ENCODE data around the gene TMEM144.

Gene TMEM144

DNA sequence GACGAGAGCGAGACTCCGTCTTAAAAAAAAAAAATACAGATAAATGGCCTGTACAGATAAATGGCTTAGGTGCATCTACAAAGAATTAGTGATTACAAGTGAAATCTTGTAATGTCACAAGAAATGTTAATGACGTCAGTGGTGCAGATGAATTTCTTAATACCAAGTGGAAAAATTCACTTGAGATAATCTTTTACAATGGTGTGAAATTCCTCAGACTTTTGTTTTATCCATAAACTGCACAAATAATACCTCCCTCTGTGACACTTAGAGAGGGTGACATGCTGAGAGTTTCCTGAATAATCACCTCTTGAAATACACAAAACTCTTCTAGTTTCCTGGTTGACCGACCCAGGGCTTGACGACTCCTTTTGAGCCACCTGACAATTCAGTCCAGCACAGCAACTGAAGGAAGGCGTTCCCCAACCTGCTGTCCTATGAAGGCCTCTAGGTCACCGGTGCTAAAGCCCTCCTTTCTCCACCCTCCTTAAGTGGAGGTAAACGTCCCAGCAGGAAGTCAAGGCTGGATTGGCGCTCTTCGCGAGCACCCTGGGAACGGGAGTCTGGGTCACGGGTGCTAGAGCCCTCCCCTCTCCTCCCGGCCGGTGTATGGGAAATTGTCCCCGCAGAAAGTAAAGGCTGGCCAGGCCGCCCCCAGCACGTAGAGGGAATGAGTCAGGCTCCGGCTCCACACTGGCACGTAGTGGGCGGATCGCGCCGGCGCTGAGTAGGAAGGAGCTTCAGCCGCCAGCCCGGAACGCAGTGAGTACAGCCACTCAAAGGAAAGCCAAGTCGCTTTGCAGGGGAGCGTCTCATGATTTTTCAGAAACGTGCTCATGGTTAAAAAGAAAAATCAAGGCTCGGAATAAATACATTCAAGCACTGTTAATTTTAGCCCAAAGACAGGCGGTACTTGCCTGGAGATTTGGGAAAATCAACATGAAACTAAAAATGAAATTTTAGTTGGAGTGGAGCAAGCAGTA is at the start of gene TMEM144:
Gene TMEM144, plus strand, starts transcription at position 662 of the 983 bp plus-strand sequence. CDS start 2,182 bp downstream, outside the sequence.
- peak within 1 kb of the TSS; percentile 43 for H3K4me3 ChIP-seq (ENCODE audit: low read depth, low read length)
- no peak for TF ChIP-seq CTCF (IDR thresholded peaks at IDR 0.05; ENCODE audit: borderline replicate concordance, insufficient read depth, low read depth, low read length)

- no peak overlapping the region for H3K4me3 ChIP-seq (ENCODE audit: low read depth, low read length)
- no peak for TF ChIP-seq CTCF (IDR thresholded peaks at IDR 0.05; ENCODE audit: borderline replicate concordance, insufficient read depth, low read depth, low read length)
These were observed 48.5 kb upstream of the TMEM144 start for GRCh38 chr4:158161551-158162354.

- no peak overlapping the region for H3K4me3 ChIP-seq (ENCODE audit: low read depth, low read length)
- TF ChIP-seq CTCF (IDR thresholded peaks at IDR 0.05; ENCODE audit: borderline replicate concordance, insufficient read depth, low read depth, low read length), result no peak
These were observed 47.7 kb upstream of the TMEM144 start for GRCh38 chr4:158162631-158163030.

- TF ChIP-seq CTCF (IDR thresholded peaks at IDR 0.05; ENCODE audit: borderline replicate concordance, insufficient read depth, low read depth, low read length), result no peak
- no peak overlapping the region for H3K4me3 ChIP-seq (ENCODE audit: low read depth, low read length)
These were observed 46.1 kb upstream of the TMEM144 start for GRCh38 chr4:158163941-158164767.

DNA sequence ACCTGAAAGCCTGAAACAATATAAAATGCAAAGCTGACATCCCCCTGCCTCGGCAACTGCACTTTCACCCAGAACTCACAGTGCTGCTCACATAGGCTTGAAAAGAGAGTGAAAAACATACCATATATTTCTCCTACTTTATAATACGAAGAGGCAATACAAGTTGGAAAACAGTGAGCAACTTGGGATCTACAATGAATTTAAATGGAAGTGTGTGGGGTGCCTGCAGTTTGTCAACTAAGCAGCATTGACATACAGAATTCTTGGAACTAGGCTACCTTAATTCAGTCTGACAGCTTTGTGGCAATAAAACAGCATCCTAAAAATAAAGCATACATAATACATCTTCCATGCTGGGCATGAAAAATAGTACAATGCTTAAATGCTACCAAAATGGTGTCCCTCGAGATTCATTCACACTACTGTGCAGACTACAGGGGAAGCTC is 45.5 kb upstream of the TMEM144 start:
- no peak overlapping the region for H3K4me3 ChIP-seq (ENCODE audit: low read depth, low read length)
- TF ChIP-seq CTCF (IDR thresholded peaks at IDR 0.05; ENCODE audit: borderline replicate concordance, insufficient read depth, low read depth, low read length), result no peak

- TF ChIP-seq CTCF (IDR thresholded peaks at IDR 0.05; ENCODE audit: borderline replicate concordance, insufficient read depth, low read depth, low read length), result no peak
- no peak overlapping the region for H3K4me3 ChIP-seq (ENCODE audit: low read depth, low read length)
These were observed 43.6 kb upstream of the TMEM144 start for GRCh38 chr4:158166701-158167100.
